ENCODE measurements around the gene SMC3. TPM values are rescaled to one million over a fixed set of nuclear protein-coding genes. Genes with fewer than 3 reads are reported as not detected.

The SMC3 gene
- total RNA-seq, 3 donors from 2014 or later (not counting 1 experiment from before 2014, with no cell fraction given): 36.6 to 38.5 (median 37.8) TPM

DNA sequence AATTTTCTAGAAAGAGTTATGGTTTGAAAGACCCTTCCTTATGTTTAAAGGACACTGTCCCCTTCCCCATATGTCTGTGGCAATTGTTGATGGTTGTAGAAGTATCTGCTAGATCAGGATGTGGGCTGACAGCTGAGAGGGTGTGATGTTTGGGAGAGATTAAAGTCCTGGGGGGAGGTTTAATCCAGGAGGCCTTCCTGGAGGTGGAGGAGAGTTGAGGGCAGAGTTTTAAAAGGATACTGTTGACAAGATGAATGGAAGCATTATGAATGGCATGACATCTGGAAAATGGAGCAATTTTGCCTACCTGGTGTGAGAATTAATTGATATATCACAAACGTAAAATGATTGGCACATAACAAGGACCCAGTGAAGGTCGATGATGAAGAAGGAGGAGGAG is 32.9 kb upstream of the SMC3 start:
- Mint-ChIP-seq H3K9me3 (no peaks in the 10 kb centered on the region), H3K4me3 (no peak overlapping the region), H3K4me1 (peaks cover 23 to 34% of the 10 kb centered on the region in 2 donors)

GRCh38 chr10:110535958-110536891 is 31.3 kb upstream of the SMC3 start:
- no peaks in the 10 kb centered on the region for H3K36me3 ChIP-seq (ENCODE audit: control insufficient read depth, insufficient read depth, low read length)
- no peak overlapping the region for H3K4me3 ChIP-seq (ENCODE audit: low read length)
- DNase-seq (peak; percentile 30 to 69), ATAC-seq (peak; percentile 80 to 87 (median 86))
- peaks cover 21% of the 10 kb centered on the region for H3K4me1 ChIP-seq (ENCODE audit: control insufficient read depth, insufficient read depth, low read length)
- Mint-ChIP-seq H3K36me3 (no peaks in the 10 kb centered on the region), H3K27me3 (ENCODE audit: low read depth in 2 of 2) (peaks cover 0 to 5% of the 10 kb centered on the region in 2 donors), H3K4me1 (peaks cover 19 to 24% of the 10 kb centered on the region in 2 donors), H3K9me3 (no peaks in the 10 kb centered on the region), H3K27ac (peak overlapping the region in 1 of 2 donors; percentile 78), H3K4me3 (peak overlapping the region; percentile 45)
- H3K27me3 ChIP-seq (ENCODE audit: control insufficient read depth, insufficient read depth, low read length): no peaks in the 10 kb centered on the region
- H3K27ac ChIP-seq (ENCODE audit: low read length): no peak overlapping the region
- H3K9me3 ChIP-seq (ENCODE audit: control insufficient read depth, insufficient read depth, low read length): no peaks in the 10 kb centered on the region
- TF ChIP-seq, protein P1, sequence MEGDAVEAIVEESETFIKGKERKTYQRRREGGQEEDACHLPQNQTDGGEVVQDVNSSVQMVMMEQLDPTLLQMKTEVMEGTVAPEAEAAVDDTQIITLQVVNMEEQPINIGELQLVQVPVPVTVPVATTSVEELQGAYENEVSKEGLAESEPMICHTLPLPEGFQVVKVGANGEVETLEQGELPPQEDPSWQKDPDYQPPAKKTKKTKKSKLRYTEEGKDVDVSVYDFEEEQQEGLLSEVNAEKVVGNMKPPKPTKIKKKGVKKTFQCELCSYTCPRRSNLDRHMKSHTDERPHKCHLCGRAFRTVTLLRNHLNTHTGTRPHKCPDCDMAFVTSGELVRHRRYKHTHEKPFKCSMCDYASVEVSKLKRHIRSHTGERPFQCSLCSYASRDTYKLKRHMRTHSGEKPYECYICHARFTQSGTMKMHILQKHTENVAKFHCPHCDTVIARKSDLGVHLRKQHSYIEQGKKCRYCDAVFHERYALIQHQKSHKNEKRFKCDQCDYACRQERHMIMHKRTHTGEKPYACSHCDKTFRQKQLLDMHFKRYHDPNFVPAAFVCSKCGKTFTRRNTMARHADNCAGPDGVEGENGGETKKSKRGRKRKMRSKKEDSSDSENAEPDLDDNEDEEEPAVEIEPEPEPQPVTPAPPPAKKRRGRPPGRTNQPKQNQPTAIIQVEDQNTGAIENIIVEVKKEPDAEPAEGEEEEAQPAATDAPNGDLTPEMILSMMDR (IDR thresholded peaks at IDR 0.05): peak; percentile 26
- 28% methylated on average over 12 of the region's 12 CpGs for WGBS (ENCODE audit: insufficient coverage)
- intact Hi-C loops (cut with micrococcal nuclease): loop anchor here (1.0 to 2.0 kb wide), 3 partner anchors 31 to 230 kb away; no protein-coding TSS in a partner anchor

More for the DNA sequence above, 32.9 kb upstream of the SMC3 start:
- no peak overlapping the region for H3K27ac ChIP-seq (ENCODE audit: low read length)
- peaks cover 0 to 5% of the 10 kb centered on the region in 2 donors for H3K27me3 Mint-ChIP-seq (ENCODE audit: low read depth in 2 of 2)
- DNase-seq (no peak), ATAC-seq (no peak)
- no peaks in the 10 kb centered on the region for H3K9me3 ChIP-seq (ENCODE audit: control insufficient read depth, insufficient read depth, low read length)
- no peak overlapping the region for H3K27ac Mint-ChIP-seq
- TF ChIP-seq, protein P1 (IDR thresholded peaks at IDR 0.05): no peak
- H3K4me1 ChIP-seq (ENCODE audit: control insufficient read depth, insufficient read depth, low read length): peaks cover 33% of the 10 kb centered on the region
- H3K36me3 ChIP-seq (ENCODE audit: control insufficient read depth, insufficient read depth, low read length): no peaks in the 10 kb centered on the region
- intact Hi-C loops (cut with micrococcal nuclease): no loop called here
- H3K36me3 Mint-ChIP-seq: no peaks in the 10 kb centered on the region
- no peak overlapping the region for H3K4me3 ChIP-seq (ENCODE audit: low read length)
- 94% methylated on average over 2 of the region's 2 CpGs for WGBS (ENCODE audit: insufficient coverage)
- no peaks in the 10 kb centered on the region for H3K27me3 ChIP-seq (ENCODE audit: control insufficient read depth, insufficient read depth, low read length)

DNA sequence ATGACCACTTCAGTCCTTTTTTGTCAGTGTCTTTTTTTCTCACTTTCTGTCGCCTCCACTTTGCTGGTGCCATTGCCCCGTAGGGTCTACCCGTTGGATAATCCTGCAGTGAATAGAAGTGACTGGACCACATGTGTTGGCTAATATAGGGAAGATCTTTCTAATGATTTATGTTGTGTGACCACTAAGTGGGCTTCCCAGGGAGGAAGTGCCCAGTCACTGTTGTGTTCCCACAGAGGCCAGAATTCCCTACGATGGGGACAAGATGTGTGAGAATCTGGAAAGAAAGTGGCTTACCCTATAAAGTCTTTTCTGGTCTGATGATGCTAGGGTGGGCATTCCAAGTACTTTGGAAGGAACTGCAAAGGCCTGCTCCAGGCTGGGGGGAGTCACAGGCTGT is 28.4 kb upstream of the SMC3 start:
- no peaks in the 10 kb centered on the region for H3K27me3 ChIP-seq (ENCODE audit: control insufficient read depth, insufficient read depth, low read length)
- ATAC-seq (no peak), DNase-seq (no peak)
- H3K9me3 ChIP-seq (ENCODE audit: control insufficient read depth, insufficient read depth, low read length): no peaks in the 10 kb centered on the region
- no peak overlapping the region for H3K27ac ChIP-seq (ENCODE audit: low read length)
- no peaks in the 10 kb centered on the region for H3K36me3 ChIP-seq (ENCODE audit: control insufficient read depth, insufficient read depth, low read length)
- no peaks in the 10 kb centered on the region for H3K9me3 Mint-ChIP-seq
- H3K36me3 Mint-ChIP-seq: no peaks in the 10 kb centered on the region
- intact Hi-C loops (cut with micrococcal nuclease): no loop called here
- no peak overlapping the region for H3K4me3 Mint-ChIP-seq
- TF ChIP-seq, protein P1 (IDR thresholded peaks at IDR 0.05): no peak
- H3K4me1 Mint-ChIP-seq: peaks cover 19 to 20% of the 10 kb centered on the region in 2 donors
- no peaks in the 10 kb centered on the region for H3K27me3 Mint-ChIP-seq (ENCODE audit: low read depth in 2 of 2)
- peaks cover 21% of the 10 kb centered on the region for H3K4me1 ChIP-seq (ENCODE audit: control insufficient read depth, insufficient read depth, low read length)
- H3K4me3 ChIP-seq (ENCODE audit: low read length): no peak overlapping the region
- no peak overlapping the region for H3K27ac Mint-ChIP-seq
- WGBS (ENCODE audit: insufficient coverage): 85% methylated on average over 4 of the region's 4 CpGs

Data from natural killer cell (primary cell).